ENCODE results near the gene NOP53. TPM values are rescaled to one million over a fixed set of nuclear protein-coding genes. Genes with fewer than 3 reads are reported as not detected.

The NOP53 gene
- total and polyA plus RNA-seq, 2 of the 13 experiments (the other 11 are each of a cell fraction or from before 2014, with no cell fraction given), result 53.9 to 141 TPM

GRCh38 chr19:47716270-47716937 lies 28.9 kb upstream of the NOP53 start (continued):
- TF ChIP-seq, protein P1, sequence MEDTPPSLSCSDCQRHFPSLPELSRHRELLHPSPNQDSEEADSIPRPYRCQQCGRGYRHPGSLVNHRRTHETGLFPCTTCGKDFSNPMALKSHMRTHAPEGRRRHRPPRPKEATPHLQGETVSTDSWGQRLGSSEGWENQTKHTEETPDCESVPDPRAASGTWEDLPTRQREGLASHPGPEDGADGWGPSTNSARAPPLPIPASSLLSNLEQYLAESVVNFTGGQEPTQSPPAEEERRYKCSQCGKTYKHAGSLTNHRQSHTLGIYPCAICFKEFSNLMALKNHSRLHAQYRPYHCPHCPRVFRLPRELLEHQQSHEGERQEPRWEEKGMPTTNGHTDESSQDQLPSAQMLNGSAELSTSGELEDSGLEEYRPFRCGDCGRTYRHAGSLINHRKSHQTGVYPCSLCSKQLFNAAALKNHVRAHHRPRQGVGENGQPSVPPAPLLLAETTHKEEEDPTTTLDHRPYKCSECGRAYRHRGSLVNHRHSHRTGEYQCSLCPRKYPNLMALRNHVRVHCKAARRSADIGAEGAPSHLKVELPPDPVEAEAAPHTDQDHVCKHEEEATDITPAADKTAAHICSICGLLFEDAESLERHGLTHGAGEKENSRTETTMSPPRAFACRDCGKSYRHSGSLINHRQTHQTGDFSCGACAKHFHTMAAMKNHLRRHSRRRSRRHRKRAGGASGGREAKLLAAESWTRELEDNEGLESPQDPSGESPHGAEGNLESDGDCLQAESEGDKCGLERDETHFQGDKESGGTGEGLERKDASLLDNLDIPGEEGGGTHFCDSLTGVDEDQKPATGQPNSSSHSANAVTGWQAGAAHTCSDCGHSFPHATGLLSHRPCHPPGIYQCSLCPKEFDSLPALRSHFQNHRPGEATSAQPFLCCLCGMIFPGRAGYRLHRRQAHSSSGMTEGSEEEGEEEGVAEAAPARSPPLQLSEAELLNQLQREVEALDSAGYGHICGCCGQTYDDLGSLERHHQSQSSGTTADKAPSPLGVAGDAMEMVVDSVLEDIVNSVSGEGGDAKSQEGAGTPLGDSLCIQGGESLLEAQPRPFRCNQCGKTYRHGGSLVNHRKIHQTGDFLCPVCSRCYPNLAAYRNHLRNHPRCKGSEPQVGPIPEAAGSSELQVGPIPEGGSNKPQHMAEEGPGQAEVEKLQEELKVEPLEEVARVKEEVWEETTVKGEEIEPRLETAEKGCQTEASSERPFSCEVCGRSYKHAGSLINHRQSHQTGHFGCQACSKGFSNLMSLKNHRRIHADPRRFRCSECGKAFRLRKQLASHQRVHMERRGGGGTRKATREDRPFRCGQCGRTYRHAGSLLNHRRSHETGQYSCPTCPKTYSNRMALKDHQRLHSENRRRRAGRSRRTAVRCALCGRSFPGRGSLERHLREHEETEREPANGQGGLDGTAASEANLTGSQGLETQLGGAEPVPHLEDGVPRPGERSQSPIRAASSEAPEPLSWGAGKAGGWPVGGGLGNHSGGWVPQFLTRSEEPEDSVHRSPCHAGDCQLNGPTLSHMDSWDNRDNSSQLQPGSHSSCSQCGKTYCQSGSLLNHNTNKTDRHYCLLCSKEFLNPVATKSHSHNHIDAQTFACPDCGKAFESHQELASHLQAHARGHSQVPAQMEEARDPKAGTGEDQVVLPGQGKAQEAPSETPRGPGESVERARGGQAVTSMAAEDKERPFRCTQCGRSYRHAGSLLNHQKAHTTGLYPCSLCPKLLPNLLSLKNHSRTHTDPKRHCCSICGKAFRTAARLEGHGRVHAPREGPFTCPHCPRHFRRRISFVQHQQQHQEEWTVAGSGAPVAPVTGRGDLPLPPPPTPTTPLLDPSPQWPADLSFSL (CRISPR knock-in tag; IDR thresholded peaks at IDR 0.05), result no peak
- TF ChIP-seq TEAD3 (CRISPR knock-in tag; optimal IDR thresholded peaks at IDR 0.05; ENCODE audit: borderline replicate concordance) (peak; percentile 27), ZSCAN22 (CRISPR knock-in tag; IDR thresholded peaks at IDR 0.05) (no peak), USF2 (IDR thresholded peaks at IDR 0.05; ENCODE audit: low read depth, low read length) (no peak), USF2 (CRISPR knock-in tag; IDR thresholded peaks at IDR 0.05; ENCODE audit: borderline replicate concordance) (no peak), KDM5A (IDR thresholded peaks at IDR 0.05; ENCODE audit: borderline replicate concordance, low read length) (no peak), FIP1L1 (IDR thresholded peaks at IDR 0.05; ENCODE audit: borderline replicate concordance, insufficient read depth, low read depth, low read length) (no peak), ZNF275 (CRISPR knock-in tag; IDR thresholded peaks at IDR 0.05; ENCODE audit: borderline replicate concordance) (no peak), ZNF207 (IDR thresholded peaks at IDR 0.05; ENCODE audit: borderline replicate concordance) (no peak)
- TF ChIP-seq, protein P2, sequence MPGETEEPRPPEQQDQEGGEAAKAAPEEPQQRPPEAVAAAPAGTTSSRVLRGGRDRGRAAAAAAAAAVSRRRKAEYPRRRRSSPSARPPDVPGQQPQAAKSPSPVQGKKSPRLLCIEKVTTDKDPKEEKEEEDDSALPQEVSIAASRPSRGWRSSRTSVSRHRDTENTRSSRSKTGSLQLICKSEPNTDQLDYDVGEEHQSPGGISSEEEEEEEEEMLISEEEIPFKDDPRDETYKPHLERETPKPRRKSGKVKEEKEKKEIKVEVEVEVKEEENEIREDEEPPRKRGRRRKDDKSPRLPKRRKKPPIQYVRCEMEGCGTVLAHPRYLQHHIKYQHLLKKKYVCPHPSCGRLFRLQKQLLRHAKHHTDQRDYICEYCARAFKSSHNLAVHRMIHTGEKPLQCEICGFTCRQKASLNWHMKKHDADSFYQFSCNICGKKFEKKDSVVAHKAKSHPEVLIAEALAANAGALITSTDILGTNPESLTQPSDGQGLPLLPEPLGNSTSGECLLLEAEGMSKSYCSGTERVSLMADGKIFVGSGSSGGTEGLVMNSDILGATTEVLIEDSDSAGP (CRISPR knock-in tag; IDR thresholded peaks at IDR 0.05; ENCODE audit: borderline replicate concordance), result 0 out of 2 replicates have a peak, but pooled peaks have one; percentile 10
- TF ChIP-seq, protein P3, sequence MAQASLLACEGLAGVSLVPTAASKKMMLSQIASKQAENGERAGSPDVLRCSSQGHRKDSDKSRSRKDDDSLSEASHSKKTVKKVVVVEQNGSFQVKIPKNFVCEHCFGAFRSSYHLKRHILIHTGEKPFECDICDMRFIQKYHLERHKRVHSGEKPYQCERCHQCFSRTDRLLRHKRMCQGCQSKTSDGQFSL (CRISPR knock-in tag; IDR thresholded peaks at IDR 0.05), result no peak
